T-helper 17 cell (primary cell): ENCODE data around the gene YARS1. TPM values are rescaled to one million over a fixed set of nuclear protein-coding genes. Genes with fewer than 3 reads are reported as not detected.
"Not testable (repeated sequence)": the region's sequence is repeated elsewhere in the genome, so short reads cannot be mapped to it uniquely, and the experiment has no call there.

Experiments used
- ATAC-seq: fragments of 150-1000 bp; cut with Tn5 transposase; 2 replicates; pipeline ENCODE4 v1.10.0; 2021; ENCODE audit warnings: mild to moderate bottlenecking, moderate library complexity
- DNase-seq, 3 donors: peaks; one replicate each; pipeline versions ENCODE4 v3.0.0 to v3.0.0-alpha.2; 2020 to 2021
- H3K9me3 ChIP-seq: one replicate; pipeline ENCODE4 v1.7.0; 2013; ENCODE audit warnings: low read length, mild to moderate bottlenecking; ENCODE audit not compliant: control insufficient read depth, poor library complexity, severe bottlenecking
- H3K27ac Mint-ChIP-seq: one replicate; pipeline ENCODE4 v1.8.0; 2022; ENCODE audit warnings: mild to moderate bottlenecking, moderate library complexity, mixed read lengths
- H3K27me3 Mint-ChIP-seq: one replicate; pipeline ENCODE4 v1.8.0; 2022; ENCODE audit warnings: mixed read lengths
- H3K36me3 Mint-ChIP-seq: one replicate; pipeline ENCODE4 v1.8.0; 2022; ENCODE audit warnings: low read depth, mixed read lengths
- H3K4me1 Mint-ChIP-seq: one replicate; pipeline ENCODE4 v1.8.0; 2022; ENCODE audit warnings: mild to moderate bottlenecking, mixed read lengths
- H3K4me3 Mint-ChIP-seq: one replicate; pipeline ENCODE4 v1.8.0; 2022; ENCODE audit warnings: mild to moderate bottlenecking, moderate library complexity, mixed read lengths
- total RNA-seq, 4 donors: library from RNA in 2 of 4; stranded (reverse) in 2 of 4; gene quantifications; one replicate each; pipeline ENCODE4 v1.2.3 and lab custom pipeline; 2022 to 2026

Gene YARS1
- total RNA-seq, 2 donors from 2014 or later, result 70.9 to 88.1 TPM

GRCh38 chr1:32808580-32808979, 8.6 kb downstream of the YARS1 start:
- H3K9me3 ChIP-seq, result no peaks in the 10 kb centered on the region
- no peak overlapping the region for H3K27ac Mint-ChIP-seq
- H3K4me3 Mint-ChIP-seq, result no peak overlapping the region
- peaks cover 17% of the 10 kb centered on the region for H3K4me1 Mint-ChIP-seq
- H3K36me3 Mint-ChIP-seq, result peaks cover 10% of the 10 kb centered on the region
- no peaks in the 10 kb centered on the region for H3K27me3 Mint-ChIP-seq
- ATAC-seq, result no peak
- DNase-seq, result no peak

GRCh38 chr1:32806910-32807523, 10.1 kb downstream of the YARS1 start:
- DNase-seq, result no peak
- peaks cover 14% of the 10 kb centered on the region for H3K4me1 Mint-ChIP-seq
- H3K36me3 Mint-ChIP-seq, result peaks cover 11% of the 10 kb centered on the region
- H3K27me3 Mint-ChIP-seq, result no peaks in the 10 kb centered on the region
- ATAC-seq, result no peak
- H3K27ac Mint-ChIP-seq, result no peak overlapping the region
- no peaks in the 10 kb centered on the region for H3K9me3 ChIP-seq
- H3K4me3 Mint-ChIP-seq, result peak overlapping the region; percentile 12

GRCh38 chr1:32806290-32806689, 10.9 kb downstream of the YARS1 start:
- no peaks in the 10 kb centered on the region for H3K9me3 ChIP-seq
- Mint-ChIP-seq H3K4me1 (peaks cover 15% of the 10 kb centered on the region), H3K27ac (peak overlapping the region; percentile 39), H3K36me3 (peaks cover 11% of the 10 kb centered on the region), H3K27me3 (no peaks in the 10 kb centered on the region), H3K4me3 (no peak overlapping the region)
- no peak for ATAC-seq
- DNase-seq, result no peak

- ATAC-seq, result not testable (repeated sequence)
Measured at GRCh38 chr1:32804460-32804859, 12.7 kb downstream of the YARS1 start.

GRCh38 chr1:32801096-32801715, 16.0 kb downstream of the YARS1 start:
- Mint-ChIP-seq H3K36me3 (peaks cover 10% of the 10 kb centered on the region), H3K27me3 (no peaks in the 10 kb centered on the region), H3K4me1 (peaks cover 36% of the 10 kb centered on the region), H3K4me3 (peak overlapping the region; percentile 55), H3K27ac (peak overlapping the region; percentile 86)
- no peak for DNase-seq
- H3K9me3 ChIP-seq, result no peaks in the 10 kb centered on the region
- peak; percentile 76 for ATAC-seq

More at GRCh38 chr1:32804460-32804859, 12.7 kb downstream of the YARS1 start:
- not testable (repeated sequence) for DNase-seq, H3K27ac Mint-ChIP-seq, H3K9me3 ChIP-seq, H3K4me3 Mint-ChIP-seq, H3K27me3 Mint-ChIP-seq
- Mint-ChIP-seq H3K4me1 (peaks cover 23% of the 10 kb centered on the region), H3K36me3 (peaks cover 12% of the 10 kb centered on the region)

GRCh38 chr1:32798679-32799416, 18.3 kb downstream of the YARS1 start:
- H3K27ac Mint-ChIP-seq, result peak overlapping the region; percentile 66
- H3K9me3 ChIP-seq, result no peaks in the 10 kb centered on the region
- DNase-seq, result no peak
- peak overlapping the region; percentile 58 for H3K4me3 Mint-ChIP-seq
- peaks cover 4% of the 10 kb centered on the region for H3K36me3 Mint-ChIP-seq
- peaks cover 36% of the 10 kb centered on the region for H3K4me1 Mint-ChIP-seq
- no peaks in the 10 kb centered on the region for H3K27me3 Mint-ChIP-seq
- ATAC-seq, result peak; percentile 71

- ATAC-seq (no peak), DNase-seq (no peak)
- Mint-ChIP-seq H3K27me3 (no peaks in the 10 kb centered on the region), H3K4me3 (peak overlapping the region; percentile 58), H3K27ac (peak overlapping the region; percentile 66), H3K4me1 (peaks cover 38% of the 10 kb centered on the region), H3K36me3 (peaks cover 6% of the 10 kb centered on the region)
- H3K9me3 ChIP-seq, result no peaks in the 10 kb centered on the region
Measured at GRCh38 chr1:32798191-32798590, 19.0 kb downstream of the YARS1 start.

GRCh38 chr1:32797456-32797855, 19.7 kb downstream of the YARS1 start:
- Mint-ChIP-seq H3K36me3 (peaks cover 6% of the 10 kb centered on the region), H3K4me1 (peaks cover 40% of the 10 kb centered on the region), H3K27me3 (no peaks in the 10 kb centered on the region), H3K4me3 (no peak overlapping the region), H3K27ac (peak overlapping the region; percentile 66)
- no peaks in the 10 kb centered on the region for H3K9me3 ChIP-seq
- no peak for DNase-seq
- no peak for ATAC-seq

- not testable (repeated sequence) for ATAC-seq, H3K4me3 Mint-ChIP-seq, DNase-seq, H3K9me3 ChIP-seq, H3K36me3 Mint-ChIP-seq, H3K27ac Mint-ChIP-seq, H3K27me3 Mint-ChIP-seq
- H3K4me1 Mint-ChIP-seq, result peaks cover 30% of the 10 kb centered on the region
Measured at GRCh38 chr1:32795763-32796162, 21.4 kb downstream of the YARS1 start.

GRCh38 chr1:32791881-32792280, 25.3 kb downstream of the YARS1 start:
- Mint-ChIP-seq H3K36me3 (peaks cover 2% of the 10 kb centered on the region), H3K27ac (no peak overlapping the region), H3K27me3 (no peaks in the 10 kb centered on the region), H3K4me1 (peaks cover 7% of the 10 kb centered on the region), H3K4me3 (no peak overlapping the region)
- no peak for DNase-seq
- H3K9me3 ChIP-seq, result no peaks in the 10 kb centered on the region
- ATAC-seq, result no peak

- not testable (repeated sequence) for DNase-seq, H3K9me3 ChIP-seq
Measured at GRCh38 chr1:32789356-32789755, 27.8 kb downstream of the YARS1 start.

GRCh38 chr1:32786856-32787255, 30.3 kb downstream of the YARS1 start:
- H3K36me3 Mint-ChIP-seq, result peaks cover 5% of the 10 kb centered on the region
- no peak overlapping the region for H3K4me3 Mint-ChIP-seq
- no peaks in the 10 kb centered on the region for H3K9me3 ChIP-seq
- DNase-seq (no peak), ATAC-seq (no peak)
- H3K27me3 Mint-ChIP-seq, result no peaks in the 10 kb centered on the region
- H3K27ac Mint-ChIP-seq, result no peak overlapping the region
- peaks cover 3% of the 10 kb centered on the region for H3K4me1 Mint-ChIP-seq

More at GRCh38 chr1:32789356-32789755, 27.8 kb downstream of the YARS1 start:
- not testable (repeated sequence) for H3K4me3 Mint-ChIP-seq, H3K27ac Mint-ChIP-seq, H3K4me1 Mint-ChIP-seq, ATAC-seq, H3K36me3 Mint-ChIP-seq, H3K27me3 Mint-ChIP-seq

- Mint-ChIP-seq H3K36me3 (peaks cover 5% of the 10 kb centered on the region), H3K4me1 (peaks cover 3% of the 10 kb centered on the region), H3K27me3 (no peaks in the 10 kb centered on the region), H3K27ac (peak overlapping the region; percentile 11), H3K4me3 (no peak overlapping the region)
- ATAC-seq (no peak), DNase-seq (no peak)
- H3K9me3 ChIP-seq, result no peaks in the 10 kb centered on the region
Measured at GRCh38 chr1:32784817-32785216, 32.3 kb downstream of the YARS1 start.
